Neural cell (in vitro differentiated cells): ENCODE measurements around the gene NUP58. TPM values are rescaled to one million over a fixed set of nuclear protein-coding genes. Genes with fewer than 3 reads are reported as not detected.

Source experiments
- H2AFZ ChIP-seq: fragments of 200-600, 300-800 bp; sonication (generic), shearing (Covaris generic); 2 replicates; pipeline ENCODE4 v1.6.0; 2014; ENCODE audit warnings: low read depth, mild to moderate bottlenecking, antibody characterized with exemption, low read length, moderate library complexity
- H3F3A ChIP-seq: fragments of 200-600 bp; shearing (Covaris generic); 2 replicates; pipeline ENCODE4 v1.6.1; 2016; ENCODE audit warnings: mild to moderate bottlenecking, moderate library complexity, mixed read lengths, antibody characterized with exemption, low read length; ENCODE audit not compliant: insufficient read depth, poor library complexity, severe bottlenecking
- H3K27ac ChIP-seq: fragments of 200-600, 300-800 bp; sonication (generic), shearing (Covaris generic); 2 replicates; pipeline ENCODE4 v1.5.1; 2014; ENCODE audit warnings: mild to moderate bottlenecking, low read length, moderate library complexity
- H3K27me3 ChIP-seq: fragments of 300-800, 200-600 bp; sonication (generic), shearing (Covaris generic); 2 replicates; pipeline ENCODE4 v1.6.0; 2014; ENCODE audit warnings: mild to moderate bottlenecking, low read depth, low read length, moderate library complexity; ENCODE audit not compliant: insufficient read depth
- H3K36me3 ChIP-seq: fragments of 300-800, 200-600 bp; sonication (generic), shearing (Covaris generic); 2 replicates; pipeline ENCODE4 v1.5.1; 2014; ENCODE audit warnings: mild to moderate bottlenecking, antibody characterized with exemption, low read length, moderate library complexity; ENCODE audit not compliant: insufficient read depth
- H3K4me2 ChIP-seq: fragments of 300-800, 200-600 bp; sonication (generic), shearing (Covaris generic); 2 replicates; pipeline ENCODE4 v1.6.0; 2014; ENCODE audit warnings: mild to moderate bottlenecking, low read length
- H3K4me3 ChIP-seq: fragments of 300-800, 200-600 bp; sonication (generic), shearing (Covaris generic); 2 replicates; pipeline ENCODE4 v1.5.1; 2014; ENCODE audit warnings: mild to moderate bottlenecking, low read length, moderate library complexity
- H3K79me2 ChIP-seq: fragments of 200-600 bp; shearing (Covaris generic); replicated peaks from 2 replicates; pipeline ENCODE4 v1.6.0; 2014; ENCODE audit warnings: mild to moderate bottlenecking, low read length, moderate library complexity; ENCODE audit not compliant: insufficient read depth
- H3K9ac ChIP-seq: fragments of 300-800, 200-600 bp; sonication (generic), shearing (Covaris generic); 2 replicates; pipeline ENCODE4 v1.6.1; 2016; ENCODE audit warnings: mild to moderate bottlenecking, low read length, mixed read lengths
- H3K9me2 ChIP-seq: fragments of 200-600 bp; shearing (Covaris generic); 2 replicates; pipeline ENCODE4 v1.6.1; 2016; ENCODE audit warnings: mild to moderate bottlenecking, low read length, mixed read lengths; ENCODE audit not compliant: insufficient read depth
- H3K9me3 ChIP-seq: fragments of 200-600, 300-800 bp; sonication (generic), shearing (Covaris generic); 2 replicates; pipeline ENCODE4 v1.6.1; 2016; ENCODE audit warnings: mild to moderate bottlenecking, mixed run types, low read length, moderate library complexity, mixed read lengths
- H4K20me1 ChIP-seq: fragments of 200-600 bp; shearing (Covaris generic); 2 replicates; pipeline ENCODE4 v1.6.1; 2016; ENCODE audit warnings: mild to moderate bottlenecking, mixed run types; ENCODE audit not compliant: insufficient read depth
- CTCF ChIP-seq: fragments of 450-650 bp; IDR thresholded peaks from 2 replicates; pipeline ENCODE4 v1.5.1; 2014; ENCODE audit warnings: antibody characterized with exemption, mild to moderate bottlenecking, moderate library complexity; ENCODE audit not compliant: poor library complexity, severe bottlenecking
- EP300 ChIP-seq: fragments of 450-650 bp; conservative IDR thresholded peaks from 2 replicates; pipeline ENCODE4 v1.6.1; 2014; ENCODE audit warnings: antibody characterized with exemption, mild to moderate bottlenecking, moderate library complexity; ENCODE audit not compliant: poor library complexity, severe bottlenecking
- EZH2 ChIP-seq: fragments of 200-600, 300-800 bp; shearing (Covaris generic), sonication (generic); IDR thresholded peaks from 2 replicates; pipeline ENCODE4 v1.6.1; 2014; ENCODE audit warnings: antibody characterized with exemption, low read length, borderline replicate concordance, mild to moderate bottlenecking; ENCODE audit not compliant: insufficient read depth, poor library complexity, severe bottlenecking
- MXI1 ChIP-seq: fragments of 450-650 bp; conservative IDR thresholded peaks from 2 replicates; pipeline ENCODE4 v1.6.1; 2014; ENCODE audit warnings: antibody characterized with exemption, mild to moderate bottlenecking; ENCODE audit not compliant: poor library complexity, severe bottlenecking
- POLR2AphosphoS5 ChIP-seq: IDR thresholded peaks from 2 replicates; pipeline ENCODE4 v1.6.1; 2012
- RAD21 ChIP-seq: fragments of 450-650 bp; conservative IDR thresholded peaks from 2 replicates; pipeline ENCODE4 v1.6.1; 2014; ENCODE audit warnings: antibody characterized with exemption, mild to moderate bottlenecking, moderate library complexity
- SMC3 ChIP-seq: fragments of 450-650 bp; conservative IDR thresholded peaks from 2 replicates; pipeline ENCODE4 v1.6.1; 2014; ENCODE audit warnings: antibody characterized with exemption, mild to moderate bottlenecking, moderate library complexity; ENCODE audit not compliant: poor library complexity
- TAF1 ChIP-seq: IDR thresholded peaks from 2 replicates; pipeline ENCODE4 v1.6.1; 2012; ENCODE audit warnings: low read depth
- polyA plus RNA-seq: library from polyadenylated mRNA; depleted of rRNA; stranded (reverse); fragments of >200 nt; gene quantifications from 2 replicates; pipeline ENCODE4 v1.2.3, GENCODE V29; 2014
- TF ChIP-seq, protein P1 (sequence below): IDR thresholded peaks from 2 replicates; pipeline ENCODE4 v1.6.1; 2012; ENCODE audit warnings: borderline replicate concordance

The NUP58 gene
- polyA plus RNA-seq, 1 donor from 2014 or later, result 150 TPM

DNA sequence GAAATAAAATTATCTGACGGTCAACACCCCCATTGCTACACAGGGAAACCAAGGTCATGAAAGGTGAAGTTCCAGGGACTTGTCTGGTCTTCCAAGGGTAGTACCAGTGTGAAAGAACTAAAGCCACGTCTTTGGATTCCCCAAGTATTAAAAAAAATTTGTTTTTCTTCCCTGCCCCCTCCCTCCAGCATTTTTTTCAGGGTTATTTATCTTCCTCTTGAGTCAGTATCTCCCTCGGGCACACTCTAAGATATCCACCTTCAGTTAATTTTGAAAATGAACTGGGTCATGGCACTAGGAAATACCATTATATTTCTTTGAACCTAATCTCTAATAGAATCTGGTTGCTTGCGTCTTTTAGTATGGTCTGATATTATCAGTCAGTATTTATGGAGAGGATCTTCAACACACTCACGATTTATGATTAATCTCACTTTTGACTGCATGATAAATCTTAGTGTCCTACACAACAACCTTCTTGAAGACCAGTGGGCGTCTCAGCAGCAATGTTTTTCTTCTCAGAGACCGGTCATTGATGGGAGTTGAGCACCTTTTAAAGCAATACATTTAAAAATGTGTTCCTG lies 79.4 kb downstream of the NUP58 start:
- Histone ChIP-seq H3K79me2 (no peaks in the 10 kb centered on the region), H3K9ac (no peak overlapping the region), H3K9me3 (no peaks in the 10 kb centered on the region), H3K4me2 (no peak overlapping the region), H3K9me2 (no peaks in the 10 kb centered on the region), H2AFZ (no peak overlapping the region), H3K27ac (no peak overlapping the region), H4K20me1 (no peaks in the 10 kb centered on the region), H3K36me3 (no peaks in the 10 kb centered on the region), H3F3A (no peaks in the 10 kb centered on the region), H3K27me3 (no peaks in the 10 kb centered on the region), H3K4me3 (no peak overlapping the region)
- TF ChIP-seq, protein P1, sequence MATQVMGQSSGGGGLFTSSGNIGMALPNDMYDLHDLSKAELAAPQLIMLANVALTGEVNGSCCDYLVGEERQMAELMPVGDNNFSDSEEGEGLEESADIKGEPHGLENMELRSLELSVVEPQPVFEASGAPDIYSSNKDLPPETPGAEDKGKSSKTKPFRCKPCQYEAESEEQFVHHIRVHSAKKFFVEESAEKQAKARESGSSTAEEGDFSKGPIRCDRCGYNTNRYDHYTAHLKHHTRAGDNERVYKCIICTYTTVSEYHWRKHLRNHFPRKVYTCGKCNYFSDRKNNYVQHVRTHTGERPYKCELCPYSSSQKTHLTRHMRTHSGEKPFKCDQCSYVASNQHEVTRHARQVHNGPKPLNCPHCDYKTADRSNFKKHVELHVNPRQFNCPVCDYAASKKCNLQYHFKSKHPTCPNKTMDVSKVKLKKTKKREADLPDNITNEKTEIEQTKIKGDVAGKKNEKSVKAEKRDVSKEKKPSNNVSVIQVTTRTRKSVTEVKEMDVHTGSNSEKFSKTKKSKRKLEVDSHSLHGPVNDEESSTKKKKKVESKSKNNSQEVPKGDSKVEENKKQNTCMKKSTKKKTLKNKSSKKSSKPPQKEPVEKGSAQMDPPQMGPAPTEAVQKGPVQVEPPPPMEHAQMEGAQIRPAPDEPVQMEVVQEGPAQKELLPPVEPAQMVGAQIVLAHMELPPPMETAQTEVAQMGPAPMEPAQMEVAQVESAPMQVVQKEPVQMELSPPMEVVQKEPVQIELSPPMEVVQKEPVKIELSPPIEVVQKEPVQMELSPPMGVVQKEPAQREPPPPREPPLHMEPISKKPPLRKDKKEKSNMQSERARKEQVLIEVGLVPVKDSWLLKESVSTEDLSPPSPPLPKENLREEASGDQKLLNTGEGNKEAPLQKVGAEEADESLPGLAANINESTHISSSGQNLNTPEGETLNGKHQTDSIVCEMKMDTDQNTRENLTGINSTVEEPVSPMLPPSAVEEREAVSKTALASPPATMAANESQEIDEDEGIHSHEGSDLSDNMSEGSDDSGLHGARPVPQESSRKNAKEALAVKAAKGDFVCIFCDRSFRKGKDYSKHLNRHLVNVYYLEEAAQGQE, result no peak
- TF ChIP-seq MXI1, result no peak
- TF ChIP-seq CTCF, result no peak
- no peak for TF ChIP-seq EZH2
- TF ChIP-seq RAD21, result no peak
- no peak for TF ChIP-seq POLR2AphosphoS5
- no peak for TF ChIP-seq SMC3
- TF ChIP-seq TAF1, result no peak
- no peak for TF ChIP-seq EP300

- no peak overlapping the region for H3K27ac ChIP-seq
- no peaks in the 10 kb centered on the region for H3K9me2 ChIP-seq
- H4K20me1 ChIP-seq, result no peaks in the 10 kb centered on the region
- H3K27me3 ChIP-seq, result no peaks in the 10 kb centered on the region
- H3K79me2 ChIP-seq, result no peaks in the 10 kb centered on the region
- no peak overlapping the region for H2AFZ ChIP-seq
- H3K9me3 ChIP-seq, result no peaks in the 10 kb centered on the region
- H3K4me2 ChIP-seq, result no peak overlapping the region
- no peaks in the 10 kb centered on the region for H3F3A ChIP-seq
- no peak overlapping the region for H3K9ac ChIP-seq
- H3K4me3 ChIP-seq, result no peak overlapping the region
- no peak for TF ChIP-seq SMC3
- TF ChIP-seq, protein P1, result no peak
- no peaks in the 10 kb centered on the region for H3K36me3 ChIP-seq
These were observed 83.5 kb downstream of the NUP58 start for GRCh38 chr13:25384758-25385410.
